HAP-1 (cell line): ENCODE measurements around the gene PRR5.

ENCODE experiments used
- DNase-seq, 2 experiments: peaks; one replicate each; pipeline ENCODE4 v3.0.0-alpha.2; 2016 to 2020; ENCODE audit warnings: low spot score in 2 of 2
- H3K27me3 ChIP-seq: fragments of 250-450 bp; sonication (Bioruptor Pico); 2 replicates; pipeline ENCODE4 v1.5.1; 2020; ENCODE audit warnings: low read depth, mild to moderate bottlenecking, moderate library complexity
- H3K36me3 ChIP-seq: fragments of 250-450 bp; sonication (Bioruptor Pico); replicated peaks from 2 replicates; pipeline ENCODE4 v1.5.1; 2020; ENCODE audit warnings: mild to moderate bottlenecking
- H3K4me1 ChIP-seq: fragments of 250-450 bp; sonication (Bioruptor Pico); 2 replicates; pipeline ENCODE4 v1.5.1; 2020; ENCODE audit warnings: mild to moderate bottlenecking
- H3K4me3 ChIP-seq: fragments of 250-450 bp; sonication (Bioruptor Pico); 2 replicates; pipeline ENCODE4 v1.5.1; 2020; ENCODE audit warnings: mild to moderate bottlenecking, moderate library complexity
- H3K9me3 ChIP-seq: fragments of 250-450 bp; sonication (Bioruptor Pico); 2 replicates; pipeline ENCODE4 v1.5.1; 2020; ENCODE audit warnings: mild to moderate bottlenecking, moderate library complexity
- in situ Hi-C: fragments of 300-500 bp; cut with MboI; formaldehyde crosslinking; loops from 3 replicates; pipeline ENCODE4 v1.14.3; 2020; ENCODE audit warnings: low sequenced_read_pairs, inconsistent platforms, mixed read lengths

The PRR5 gene

DNA sequence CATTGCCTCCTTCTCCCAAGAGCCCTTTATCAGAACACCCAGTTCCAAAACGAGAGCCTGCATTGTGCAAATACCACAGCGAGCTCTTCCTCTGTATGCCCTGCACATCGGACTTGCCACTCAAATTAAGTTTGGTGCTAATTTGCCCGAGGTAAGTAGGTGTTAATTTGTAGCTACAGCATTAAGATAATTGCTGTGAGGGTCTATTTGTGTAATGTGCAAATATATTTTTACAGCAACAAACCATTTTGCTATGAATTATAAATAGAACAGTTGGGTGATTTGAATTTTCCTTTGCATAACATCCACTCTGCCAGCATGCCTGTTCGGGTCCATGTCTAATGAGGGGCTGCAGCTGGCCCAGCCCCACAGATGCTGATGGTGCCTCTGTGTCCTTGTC lies 58.5 kb downstream of the PRR5 start:
- H3K4me3 ChIP-seq = no peak overlapping the region
- no peaks in the 10 kb centered on the region; the same call in 1 of the 2 replicates for H3K36me3 ChIP-seq
- DNase-seq = no peak
- H3K4me1 ChIP-seq = no peaks in the 10 kb centered on the region
- in situ Hi-C loops = no loop called here
- no peaks in the 10 kb centered on the region for H3K9me3 ChIP-seq
- no peaks in the 10 kb centered on the region for H3K27me3 ChIP-seq

DNA sequence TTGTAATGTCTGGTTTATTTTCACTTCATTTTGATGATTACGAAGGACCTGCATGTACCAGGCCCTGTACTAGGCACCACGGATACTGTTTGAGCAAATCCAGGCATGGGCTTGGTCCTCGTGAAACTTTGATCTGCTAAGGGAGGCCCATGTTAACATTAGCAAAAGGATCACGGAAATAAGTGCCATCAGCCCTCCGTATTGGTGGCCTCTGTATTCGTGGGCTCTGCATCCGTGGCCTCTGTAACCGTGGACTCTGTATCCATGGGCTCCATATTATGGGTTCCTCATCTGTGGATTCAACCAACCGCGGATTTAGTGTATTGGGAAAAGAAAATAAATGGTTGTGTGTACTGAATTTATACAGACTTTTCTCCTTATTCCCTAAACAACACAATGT lies 59.0 kb downstream of the PRR5 start:
- no peak for DNase-seq
- Histone ChIP-seq H3K9me3 (no peaks in the 10 kb centered on the region), H3K36me3 (no peaks in the 10 kb centered on the region; the same call in 1 of the 2 replicates), H3K4me1 (no peaks in the 10 kb centered on the region), H3K27me3 (no peaks in the 10 kb centered on the region), H3K4me3 (no peak overlapping the region)
- in situ Hi-C loops = no loop called here

DNA sequence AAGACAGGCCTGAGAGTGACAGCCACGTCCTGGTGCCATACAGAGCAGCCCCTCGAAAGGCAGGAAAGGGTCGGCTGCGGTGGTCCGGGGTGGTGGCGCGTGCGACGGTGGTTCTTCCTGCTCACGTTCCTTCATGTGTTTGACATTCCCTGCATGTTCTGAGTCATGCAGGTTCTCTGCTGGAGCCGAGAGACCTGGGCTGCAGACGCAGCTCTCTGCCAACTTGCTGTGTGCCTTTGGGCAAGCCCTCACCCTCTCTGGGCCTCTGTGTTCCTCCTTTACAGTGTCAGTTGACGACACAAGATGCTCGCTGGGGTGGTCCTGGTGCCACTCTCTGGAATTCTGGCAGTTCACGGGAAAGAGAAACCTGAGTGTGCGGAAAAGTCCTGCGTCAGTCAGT lies 62.4 kb downstream of the PRR5 start:
- DNase-seq = no peak
- no peaks in the 10 kb centered on the region for H3K4me1 ChIP-seq
- in situ Hi-C loops = no loop called here
- H3K9me3 ChIP-seq = no peaks in the 10 kb centered on the region
- no peaks in the 10 kb centered on the region; the same call in 1 of the 2 replicates for H3K36me3 ChIP-seq
- no peak overlapping the region for H3K4me3 ChIP-seq
- H3K27me3 ChIP-seq = no peaks in the 10 kb centered on the region

GRCh38 chr22:44764974-44765373 lies 63.0 kb downstream of the PRR5 start:
- in situ Hi-C loops = no loop called here
- H3K9me3 ChIP-seq = 0 out of 2 replicates have a peak, but pooled peaks cover 2% of the 10 kb centered on the region
- no peak overlapping the region for H3K4me3 ChIP-seq
- H3K4me1 ChIP-seq = no peaks in the 10 kb centered on the region
- no peaks in the 10 kb centered on the region; the same call in 1 of the 2 replicates for H3K36me3 ChIP-seq
- no peaks in the 10 kb centered on the region for H3K27me3 ChIP-seq
- DNase-seq = no peak

- in situ Hi-C loops = no loop called here
- Histone ChIP-seq H3K4me3 (no peak overlapping the region), H3K4me1 (no peaks in the 10 kb centered on the region), H3K9me3 (0 out of 2 replicates have a peak, but pooled peaks cover 2% of the 10 kb centered on the region), H3K36me3 (no peaks in the 10 kb centered on the region; the same call in 1 of the 2 replicates), H3K27me3 (no peaks in the 10 kb centered on the region)
- no peak for DNase-seq
Measured at GRCh38 chr22:44765571-44766285, 63.7 kb downstream of the PRR5 start.

DNA sequence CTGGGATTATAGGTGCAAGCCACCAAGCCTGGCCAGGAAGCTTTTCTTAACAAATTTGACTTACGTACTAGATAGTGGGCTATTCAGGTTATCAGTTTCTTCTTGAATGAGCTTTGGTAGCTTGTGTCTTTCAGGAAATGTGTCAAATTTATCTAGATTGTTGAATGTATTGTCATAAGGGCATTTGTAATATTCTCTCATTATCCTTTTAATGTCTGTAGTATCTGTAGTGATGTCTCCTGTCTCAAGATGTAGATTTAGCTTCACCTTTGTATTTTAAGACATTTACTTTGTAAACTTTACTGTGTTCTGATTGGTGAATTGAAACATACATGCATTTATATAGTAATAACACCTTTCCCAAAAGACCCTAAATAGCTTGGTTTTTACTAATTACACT lies 71.1 kb downstream of the PRR5 start:
- Histone ChIP-seq H3K36me3 (no peaks in the 10 kb centered on the region), H3K9me3 (peaks cover 11% of the 10 kb centered on the region), H3K4me3 (no peak overlapping the region), H3K27me3 (no peaks in the 10 kb centered on the region), H3K4me1 (no peaks in the 10 kb centered on the region)
- no peak for DNase-seq
- in situ Hi-C loops = no loop called here

GRCh38 chr22:44775862-44776261 lies 73.9 kb downstream of the PRR5 start:
- DNase-seq = no peak
- in situ Hi-C loops = no loop called here
- no peak overlapping the region for H3K4me3 ChIP-seq

GRCh38 chr22:44776605-44777363 lies 74.8 kb downstream of the PRR5 start:
- H3K27me3 ChIP-seq = no peaks in the 10 kb centered on the region
- no peaks in the 10 kb centered on the region for H3K4me1 ChIP-seq
- in situ Hi-C loops = no loop called here
- no peaks in the 10 kb centered on the region for H3K36me3 ChIP-seq
- H3K4me3 ChIP-seq = no peak overlapping the region
- peaks cover 8% of the 10 kb centered on the region for H3K9me3 ChIP-seq
- no peak for DNase-seq

More at GRCh38 chr22:44775862-44776261, 73.9 kb downstream of the PRR5 start:
- H3K36me3 ChIP-seq = no peaks in the 10 kb centered on the region
- H3K27me3 ChIP-seq = no peaks in the 10 kb centered on the region
- no peaks in the 10 kb centered on the region for H3K4me1 ChIP-seq
- H3K9me3 ChIP-seq = peaks cover 8% of the 10 kb centered on the region

DNA sequence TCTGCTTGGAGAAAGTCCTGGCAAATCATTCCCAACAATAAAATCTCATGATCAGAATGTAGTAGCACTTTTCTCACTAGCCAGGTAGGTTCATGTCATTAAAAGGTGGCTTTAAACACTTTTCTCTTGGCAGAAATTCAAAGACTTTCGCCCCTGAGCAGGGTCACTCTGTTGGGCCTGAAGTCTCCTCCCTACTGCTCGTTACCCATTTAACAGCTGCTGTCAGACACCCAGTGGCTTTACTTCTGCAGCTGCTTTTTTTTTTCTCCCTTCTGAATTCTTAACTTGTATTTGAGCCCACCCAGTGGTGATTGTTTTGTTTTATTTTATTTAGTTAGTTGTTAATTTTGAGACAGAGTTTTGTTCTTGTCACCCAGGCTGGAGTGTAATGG lies 75.4 kb downstream of the PRR5 start:
- no peaks in the 10 kb centered on the region for H3K36me3 ChIP-seq
- no peaks in the 10 kb centered on the region for H3K4me1 ChIP-seq
- H3K4me3 ChIP-seq = no peak overlapping the region
- no peak for DNase-seq
- H3K27me3 ChIP-seq = no peaks in the 10 kb centered on the region
- H3K9me3 ChIP-seq = peaks cover 8% of the 10 kb centered on the region
- in situ Hi-C loops = no loop called here

DNA sequence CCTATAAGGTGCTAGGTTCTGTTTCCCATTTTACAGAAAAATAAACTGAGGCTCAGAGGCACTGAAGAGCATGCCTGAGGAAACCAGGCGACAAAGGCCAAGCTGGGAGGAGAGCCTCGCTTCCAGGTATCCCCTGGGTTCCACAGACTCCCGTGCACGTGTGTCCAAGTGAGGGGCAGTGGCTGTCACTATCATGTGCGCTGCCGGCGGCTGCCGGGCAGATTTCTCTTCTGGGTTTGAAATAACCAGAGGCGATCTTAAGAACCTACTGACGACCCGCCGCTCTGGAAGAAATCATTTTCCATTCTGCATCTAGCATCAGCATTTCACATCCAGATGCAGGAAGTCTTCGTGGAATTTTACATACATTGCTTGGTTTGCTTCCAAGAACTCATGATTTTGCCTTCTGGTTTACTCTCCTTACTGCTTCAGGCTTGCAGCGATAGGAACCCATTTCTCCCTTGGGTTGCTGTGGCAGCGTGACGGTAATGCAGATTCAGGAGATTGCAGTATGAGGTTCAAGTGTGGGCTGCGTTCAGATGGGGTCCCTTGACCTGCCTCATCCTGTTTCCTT lies 79.0 kb downstream of the PRR5 start:
- H3K4me3 ChIP-seq = no peak overlapping the region
- in situ Hi-C loops = no loop called here
- H3K4me1 ChIP-seq = no peaks in the 10 kb centered on the region
- H3K9me3 ChIP-seq = no peaks in the 10 kb centered on the region
- no peaks in the 10 kb centered on the region for H3K27me3 ChIP-seq
- no peaks in the 10 kb centered on the region for H3K36me3 ChIP-seq
- DNase-seq = no peak

DNA sequence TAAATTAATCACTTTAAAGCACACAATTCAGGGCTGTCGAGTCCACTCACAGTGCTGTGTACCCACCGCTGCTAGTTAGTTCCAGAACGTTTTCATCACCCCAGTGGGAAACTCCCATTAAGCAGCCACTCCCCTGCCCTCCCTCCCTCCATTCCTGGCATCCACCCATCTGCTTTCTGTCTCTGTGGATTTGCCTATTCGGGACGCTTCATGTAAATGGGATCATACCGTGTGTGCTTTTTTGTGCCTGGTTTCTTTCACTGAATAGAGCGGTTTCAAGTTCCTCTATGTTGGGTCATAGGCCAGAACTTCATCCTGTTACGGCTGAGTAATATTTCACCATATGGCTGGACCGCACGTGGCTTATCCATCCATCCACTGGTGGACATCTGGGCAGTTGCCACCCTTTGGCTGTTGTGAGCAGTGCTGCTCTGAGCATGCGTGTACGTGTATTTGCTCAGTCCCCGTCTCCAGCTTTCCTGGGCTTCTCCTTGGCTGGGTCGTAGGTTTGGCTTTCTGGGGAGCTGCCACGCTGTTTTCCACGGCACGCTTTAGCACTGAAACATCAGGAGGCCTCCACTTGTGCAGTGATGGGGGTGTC lies 80.5 kb downstream of the PRR5 start:
- no peak overlapping the region for H3K4me3 ChIP-seq
- no peaks in the 10 kb centered on the region for H3K27me3 ChIP-seq
- no peaks in the 10 kb centered on the region for H3K36me3 ChIP-seq
- H3K4me1 ChIP-seq = no peaks in the 10 kb centered on the region
- no peaks in the 10 kb centered on the region for H3K9me3 ChIP-seq
- in situ Hi-C loops = no loop called here
- no peak for DNase-seq

GRCh38 chr22:44783091-44783490 lies 81.1 kb downstream of the PRR5 start:
- H3K9me3 ChIP-seq = no peaks in the 10 kb centered on the region
- no peak for DNase-seq
- H3K27me3 ChIP-seq = no peaks in the 10 kb centered on the region
- in situ Hi-C loops = no loop called here
- no peaks in the 10 kb centered on the region for H3K4me1 ChIP-seq
- H3K4me3 ChIP-seq = no peak overlapping the region
- H3K36me3 ChIP-seq = no peaks in the 10 kb centered on the region

GRCh38 chr22:44783581-44783980 lies 81.6 kb downstream of the PRR5 start:
- no peak for DNase-seq
- no peak overlapping the region for H3K4me3 ChIP-seq
- in situ Hi-C loops = no loop called here

DNA sequence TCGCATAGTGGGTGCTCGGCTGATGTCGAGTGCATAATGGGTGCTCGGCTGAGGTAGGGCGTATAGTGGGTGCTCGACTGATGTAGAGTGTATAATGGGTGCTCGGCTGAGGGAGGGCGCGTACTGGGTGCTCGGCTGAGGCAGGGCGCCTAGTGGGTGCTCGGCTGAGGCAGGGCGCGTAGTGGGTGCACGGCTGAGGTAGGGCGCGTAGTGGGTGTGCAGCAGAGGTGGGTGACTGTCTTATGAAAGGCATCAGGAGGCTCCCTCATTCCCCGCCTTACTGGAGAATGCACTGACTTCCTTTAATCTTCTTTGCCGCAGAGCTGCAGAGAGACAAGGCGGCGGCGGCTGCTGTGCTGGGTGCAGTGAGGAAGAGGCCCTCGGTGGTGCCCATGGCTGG lies 84.1 kb downstream of the PRR5 start:
- H3K27me3 ChIP-seq = no peaks in the 10 kb centered on the region
- no peak for DNase-seq
- no peaks in the 10 kb centered on the region for H3K36me3 ChIP-seq
- no peaks in the 10 kb centered on the region for H3K9me3 ChIP-seq
- no peak overlapping the region for H3K4me3 ChIP-seq
- in situ Hi-C loops = no loop called here
- H3K4me1 ChIP-seq = no peaks in the 10 kb centered on the region

More at GRCh38 chr22:44783581-44783980, 81.6 kb downstream of the PRR5 start:
- no peaks in the 10 kb centered on the region for H3K9me3 ChIP-seq
- H3K4me1 ChIP-seq = no peaks in the 10 kb centered on the region
- no peaks in the 10 kb centered on the region for H3K27me3 ChIP-seq
- no peaks in the 10 kb centered on the region for H3K36me3 ChIP-seq
